Loucy (cell line): ENCODE measurements around the gene SLC16A5.

Experiments used
- CTCF ChIP-seq: fragments of 200-600 bp; sonication (generic); conservative IDR thresholded peaks from 2 replicates; pipeline ENCODE4 v1.5.1; 2014; ENCODE audit warnings: mild to moderate bottlenecking, antibody characterized with exemption, low read length
- EZH2phosphoT487 ChIP-seq: fragments of 200-600 bp; IDR thresholded peaks from 2 replicates; pipeline ENCODE4 v1.6.1; 2018; ENCODE audit warnings: antibody characterized with exemption, mild to moderate bottlenecking, moderate library complexity, borderline replicate concordance

- TF ChIP-seq CTCF (no peak), EZH2phosphoT487 (no peak)
Observed at GRCh38 chr17:75152922-75153779, 65.4 kb downstream of the SLC16A5 start.
